GM23338 (cell line): ENCODE measurements around the gene HOXB4. TPM values are rescaled to one million over a fixed set of nuclear protein-coding genes. Genes with fewer than 3 reads are reported as not detected.

ENCODE experiments used
- ATAC-seq: fragments of 200-7000 bp; cut with Tn5 transposase; 3 replicates; pipeline ENCODE4 v1.9.1; 2020
- DNase-seq: peaks from one replicate; pipeline ENCODE4 v3.0.0-alpha.2; 2015; ENCODE audit warnings: low spot score
- H2AFZ ChIP-seq: fragments of 200-600 bp; sonication (generic); 2 replicates; pipeline ENCODE4 v1.8.0; 2016; ENCODE audit warnings: antibody characterized with exemption, mild to moderate bottlenecking, moderate library complexity
- H3F3A ChIP-seq: fragments of 200-600 bp; sonication (generic); replicated peaks from 2 replicates; pipeline ENCODE4 v1.8.0; 2017; ENCODE audit warnings: antibody characterized with exemption, mixed run types, low read depth
- H3K27ac ChIP-seq: fragments of 200-600 bp; sonication (generic); 2 replicates; pipeline ENCODE4 v1.6.1; 2016; ENCODE audit warnings: low read depth
- H3K27me3 ChIP-seq: fragments of 200-600 bp; sonication (generic); 2 replicates; pipeline ENCODE4 v1.8.0; 2016; ENCODE audit warnings: mild to moderate bottlenecking, mixed run types, moderate library complexity; ENCODE audit not compliant: insufficient read depth
- H3K36me3 ChIP-seq: fragments of 200-600 bp; sonication (generic); 2 replicates; pipeline ENCODE4 v1.8.0; 2016; ENCODE audit warnings: mild to moderate bottlenecking; ENCODE audit not compliant: insufficient read depth
- H3K4me1 ChIP-seq: fragments of 200-600 bp; sonication (generic); 2 replicates; pipeline ENCODE4 v1.8.0; 2016; ENCODE audit warnings: mild to moderate bottlenecking, moderate library complexity; ENCODE audit not compliant: insufficient read depth
- H3K4me2 ChIP-seq: fragments of 200-600 bp; sonication (generic); 2 replicates; pipeline ENCODE4 v1.7.1; 2017; ENCODE audit warnings: mixed run types
- H3K4me3 ChIP-seq: fragments of 200-600 bp; sonication (generic); 2 replicates; pipeline ENCODE4 v1.6.1; 2016; ENCODE audit warnings: mixed run types
- H3K79me2 ChIP-seq: fragments of 200-600 bp; sonication (generic); replicated peaks from 2 replicates; pipeline ENCODE4 v1.8.0; 2017; ENCODE audit warnings: mild to moderate bottlenecking; ENCODE audit not compliant: insufficient read depth
- H3K9me2 ChIP-seq: fragments of 200-600 bp; sonication (generic); 2 replicates; pipeline ENCODE4 v1.8.0; 2017; ENCODE audit not compliant: insufficient read depth
- H4K20me1 ChIP-seq: fragments of 200-600 bp; sonication (generic); replicated peaks from 2 replicates; pipeline ENCODE4 v1.8.0; 2017; ENCODE audit warnings: mild to moderate bottlenecking; ENCODE audit not compliant: insufficient read depth
- H3K27ac Mint-ChIP-seq: 2 replicates; pipeline ENCODE4 v1.8.0; 2020; ENCODE audit warnings: inconsistent platforms, mild to moderate bottlenecking, moderate library complexity, mixed read lengths
- H3K27me3 Mint-ChIP-seq: 3 replicates; pipeline ENCODE4 v1.8.0; 2022; ENCODE audit warnings: low read depth, mild to moderate bottlenecking, moderate library complexity, mixed read lengths, inconsistent platforms; ENCODE audit not compliant: insufficient read depth, poor library complexity
- H3K36me3 Mint-ChIP-seq: 3 replicates; pipeline ENCODE4 v1.8.0; 2021; ENCODE audit warnings: low read depth, mild to moderate bottlenecking, inconsistent platforms, moderate library complexity, mixed read lengths
- H3K4me1 Mint-ChIP-seq: 3 replicates; pipeline ENCODE4 v1.8.0; 2020; ENCODE audit warnings: mild to moderate bottlenecking, inconsistent platforms, mixed read lengths
- H3K4me3 Mint-ChIP-seq: 3 replicates; pipeline ENCODE4 v1.8.0; 2021; ENCODE audit warnings: moderate library complexity, mild to moderate bottlenecking, inconsistent platforms, mixed read lengths
- H3K9me3 Mint-ChIP-seq: 3 replicates; pipeline ENCODE4 v1.8.0; 2020; ENCODE audit warnings: moderate library complexity, mild to moderate bottlenecking, inconsistent platforms, mixed read lengths
- CREB1 ChIP-seq: fragments of 250-450 bp; sonication (Bioruptor Pico); IDR thresholded peaks from 2 replicates; pipeline ENCODE4 v1.5.0; 2020; ENCODE audit warnings: low read depth, mild to moderate bottlenecking, moderate library complexity
- EZH2 ChIP-seq: fragments of 200-600 bp; sonication (generic); IDR thresholded peaks from one replicate; pipeline ENCODE4 v1.8.0; 2017; ENCODE audit warnings: antibody characterized with exemption, mild to moderate bottlenecking, low read depth; ENCODE audit not compliant: unreplicated experiment
- EZH2phosphoT487 ChIP-seq: fragments of 200-600 bp; sonication (generic); IDR thresholded peaks from one replicate; pipeline ENCODE4 v1.8.1; 2018; ENCODE audit warnings: antibody characterized with exemption; ENCODE audit not compliant: unreplicated experiment
- JUNB ChIP-seq: IDR thresholded peaks from one replicate; pipeline ENCODE4 v1.6.1; 2016; ENCODE audit warnings: antibody characterized with exemption; ENCODE audit not compliant: unreplicated experiment
- NANOG ChIP-seq: IDR thresholded peaks from 2 replicates; pipeline ENCODE4 v1.6.1; 2016; ENCODE audit warnings: antibody characterized with exemption, borderline replicate concordance
- STAT1 ChIP-seq: IDR thresholded peaks from one replicate; pipeline ENCODE4 v1.6.1; 2016; ENCODE audit warnings: antibody characterized with exemption; ENCODE audit not compliant: unreplicated experiment
- ZNF114 ChIP-seq: fragments of 250-450 bp; sonication (Bioruptor Pico); IDR thresholded peaks from 2 replicates; pipeline ENCODE4 v1.5.0; 2020; ENCODE audit warnings: mild to moderate bottlenecking, moderate library complexity
- polyA plus RNA-seq: library from polyadenylated mRNA; unstranded; fragments of >200 nt; fragmentation: Nextera tagmentation; extraction: Ambion mirVana; gene quantifications from 2 replicates; pipeline ENCODE4 v1.2.1, GENCODE V29; 2016
- total RNA-seq: library from RNA; depleted of rRNA; stranded (reverse); fragments of >200 nt; shearing (Covaris generic); gene quantifications from 2 replicates; pipeline ENCODE4 v1.2.3, GENCODE V29; 2014
- TF ChIP-seq, protein P1 (sequence below), 2 experiments: fragments of 200-600 bp in 1 of 2; sonication (generic) in 1 of 2; conservative IDR thresholded peaks; 2 replicates each; pipeline versions ENCODE4 v1.5.1 to v1.6.1; 2016 to 2017; ENCODE audit warnings: antibody characterized with exemption in 2 of 2, low read depth in 2 of 2, mild to moderate bottlenecking in 2 of 2, moderate library complexity in 1 of 2
- TF ChIP-seq, protein P2 (sequence below): IDR thresholded peaks from one replicate; pipeline ENCODE4 v1.6.1; 2018; ENCODE audit warnings: antibody characterized with exemption; ENCODE audit not compliant: unreplicated experiment
- TF ChIP-seq, protein P3 (sequence below): IDR thresholded peaks from 2 replicates; pipeline ENCODE4 v1.6.1; 2016; ENCODE audit warnings: antibody characterized with exemption

Gene HOXB4
- total and polyA plus RNA-seq, 2 experiments from 2014 or later, result not detected

DNA sequence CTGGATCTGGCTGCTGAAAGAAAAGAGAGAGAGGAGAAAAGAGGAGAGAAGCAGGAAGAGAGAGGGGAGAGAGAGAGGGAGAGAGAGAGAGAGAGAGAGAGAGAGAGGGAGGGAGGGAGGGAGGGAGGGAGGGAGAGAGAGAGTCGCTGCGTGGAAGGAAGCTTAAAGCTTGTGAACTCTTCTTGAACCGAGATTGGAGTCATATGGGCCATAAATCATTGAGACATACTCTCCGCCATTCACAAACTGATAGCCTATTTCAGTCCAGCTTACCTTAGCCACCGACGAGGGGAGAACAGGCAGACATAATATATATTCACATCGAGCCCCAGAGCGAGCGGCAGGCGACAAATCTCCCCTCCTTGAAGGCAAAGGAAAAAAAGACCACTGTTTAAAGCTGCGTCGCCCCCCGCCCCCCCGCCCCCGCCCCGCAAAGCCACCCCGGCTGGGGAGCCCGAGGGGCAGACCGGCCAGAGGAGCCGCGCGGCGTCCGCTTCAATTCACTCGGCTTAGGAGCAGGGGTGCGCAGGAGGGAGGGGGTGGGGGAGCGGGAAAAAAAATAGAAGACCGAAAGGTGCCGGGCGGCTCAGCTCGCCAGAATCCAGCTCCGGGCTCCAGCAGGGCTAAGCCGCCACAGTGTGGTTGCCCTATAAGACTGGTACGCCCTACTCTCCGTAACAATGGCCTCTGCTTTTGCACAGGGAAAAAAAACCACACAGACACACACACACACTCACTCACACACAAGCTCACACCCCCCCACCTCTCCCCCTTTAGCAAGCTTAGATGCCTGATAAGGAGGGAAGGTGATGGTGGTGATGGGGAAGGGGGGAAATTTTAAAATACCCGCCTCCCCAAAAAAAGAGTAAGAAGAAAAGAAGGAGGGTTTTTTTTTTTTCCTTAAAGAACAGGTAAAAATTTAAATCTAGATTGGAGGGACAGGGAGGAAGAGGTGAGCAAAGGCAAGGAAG, 22.6 kb downstream of the HOXB4 start:
- Mint-ChIP-seq H3K36me3 (no peaks in the 10 kb centered on the region), H3K9me3 (no peaks in the 10 kb centered on the region; the same call in 2 of the 3 replicates), H3K27me3 (peaks cover 99% of the 10 kb centered on the region), H3K4me1 (peaks cover 31% of the 10 kb centered on the region), H3K4me3 (peak overlapping the region; percentile 44), H3K27ac (no peak overlapping the region)
- H3K9me2 ChIP-seq, result no peaks in the 10 kb centered on the region
- H2AFZ ChIP-seq, result no peak overlapping the region
- peak overlapping the region; percentile 71; the same call in 1 of the 2 replicates for H3K4me2 ChIP-seq
- peaks cover 57% of the 10 kb centered on the region for H3K4me1 ChIP-seq
- H3K4me3 ChIP-seq, result 0 out of 2 replicates have a peak overlapping the region, but pooled peaks have one; percentile 39
- peaks cover 100% of the 10 kb centered on the region for H3K27me3 ChIP-seq
- TF ChIP-seq EZH2phosphoT487, result no peak
- no peak for TF ChIP-seq JUNB
- TF ChIP-seq CREB1 (CRISPR knock-in tag), result no peak
- TF ChIP-seq EZH2, result peak; percentile 98
- no peak for TF ChIP-seq STAT1
- TF ChIP-seq, protein P1, sequence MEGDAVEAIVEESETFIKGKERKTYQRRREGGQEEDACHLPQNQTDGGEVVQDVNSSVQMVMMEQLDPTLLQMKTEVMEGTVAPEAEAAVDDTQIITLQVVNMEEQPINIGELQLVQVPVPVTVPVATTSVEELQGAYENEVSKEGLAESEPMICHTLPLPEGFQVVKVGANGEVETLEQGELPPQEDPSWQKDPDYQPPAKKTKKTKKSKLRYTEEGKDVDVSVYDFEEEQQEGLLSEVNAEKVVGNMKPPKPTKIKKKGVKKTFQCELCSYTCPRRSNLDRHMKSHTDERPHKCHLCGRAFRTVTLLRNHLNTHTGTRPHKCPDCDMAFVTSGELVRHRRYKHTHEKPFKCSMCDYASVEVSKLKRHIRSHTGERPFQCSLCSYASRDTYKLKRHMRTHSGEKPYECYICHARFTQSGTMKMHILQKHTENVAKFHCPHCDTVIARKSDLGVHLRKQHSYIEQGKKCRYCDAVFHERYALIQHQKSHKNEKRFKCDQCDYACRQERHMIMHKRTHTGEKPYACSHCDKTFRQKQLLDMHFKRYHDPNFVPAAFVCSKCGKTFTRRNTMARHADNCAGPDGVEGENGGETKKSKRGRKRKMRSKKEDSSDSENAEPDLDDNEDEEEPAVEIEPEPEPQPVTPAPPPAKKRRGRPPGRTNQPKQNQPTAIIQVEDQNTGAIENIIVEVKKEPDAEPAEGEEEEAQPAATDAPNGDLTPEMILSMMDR (conservative IDR thresholded peaks at IDR 0.05; ENCODE audit: low read depth in 2 of 2), result no peak
- H3K36me3 ChIP-seq, result no peaks in the 10 kb centered on the region
- H3F3A ChIP-seq, result peaks cover 47% of the 10 kb centered on the region
- ATAC-seq (peak; percentile 23), DNase-seq (no peak)
- H4K20me1 ChIP-seq, result peaks cover 52% of the 10 kb centered on the region
- H3K79me2 ChIP-seq, result no peaks in the 10 kb centered on the region
- H3K27ac ChIP-seq, result no peak overlapping the region

DNA sequence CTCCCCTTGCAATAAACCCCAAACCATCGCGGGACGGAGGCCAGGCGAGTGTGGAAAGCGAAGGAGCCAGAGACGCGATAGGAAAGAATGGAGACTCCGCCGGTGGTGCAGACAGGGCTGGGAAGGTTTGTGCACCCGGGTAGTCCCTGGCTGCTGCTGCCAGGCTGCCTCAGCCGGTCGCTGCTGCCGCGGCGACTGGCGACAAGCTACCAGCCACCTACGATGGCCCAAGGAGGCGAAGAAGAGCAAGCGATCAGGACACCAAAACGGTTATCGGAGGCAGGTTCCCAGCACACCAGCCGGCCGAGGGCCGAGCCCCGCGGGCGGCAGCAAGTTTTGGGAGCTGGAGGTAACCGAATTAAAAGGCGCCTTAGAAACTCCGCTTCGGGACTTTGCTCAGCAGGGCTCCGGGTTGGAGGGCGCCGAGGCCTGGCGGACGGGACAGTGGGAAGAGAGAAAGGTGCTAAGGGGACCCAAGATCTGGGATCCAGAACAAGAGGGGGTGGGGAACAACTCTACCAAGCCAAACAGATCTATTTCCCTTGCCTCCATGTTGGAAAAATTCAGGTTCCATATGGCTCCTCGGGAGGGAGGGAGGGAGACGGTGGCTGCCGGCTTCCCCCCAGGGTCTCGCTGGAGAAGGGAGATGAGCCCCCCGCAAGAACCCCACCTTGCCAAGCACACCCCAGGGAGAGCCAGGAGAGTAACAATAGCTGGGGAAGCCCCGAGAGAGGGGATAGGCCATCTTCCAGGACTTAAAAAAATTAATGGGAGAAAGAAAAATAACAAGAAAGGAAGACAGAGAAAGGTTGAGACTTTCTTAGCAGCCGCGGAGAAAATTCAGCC, 23.5 kb downstream of the HOXB4 start:
- H3K79me2 ChIP-seq, result no peaks in the 10 kb centered on the region
- peaks cover 36% of the 10 kb centered on the region for H3K4me1 Mint-ChIP-seq
- TF ChIP-seq, protein P2, sequence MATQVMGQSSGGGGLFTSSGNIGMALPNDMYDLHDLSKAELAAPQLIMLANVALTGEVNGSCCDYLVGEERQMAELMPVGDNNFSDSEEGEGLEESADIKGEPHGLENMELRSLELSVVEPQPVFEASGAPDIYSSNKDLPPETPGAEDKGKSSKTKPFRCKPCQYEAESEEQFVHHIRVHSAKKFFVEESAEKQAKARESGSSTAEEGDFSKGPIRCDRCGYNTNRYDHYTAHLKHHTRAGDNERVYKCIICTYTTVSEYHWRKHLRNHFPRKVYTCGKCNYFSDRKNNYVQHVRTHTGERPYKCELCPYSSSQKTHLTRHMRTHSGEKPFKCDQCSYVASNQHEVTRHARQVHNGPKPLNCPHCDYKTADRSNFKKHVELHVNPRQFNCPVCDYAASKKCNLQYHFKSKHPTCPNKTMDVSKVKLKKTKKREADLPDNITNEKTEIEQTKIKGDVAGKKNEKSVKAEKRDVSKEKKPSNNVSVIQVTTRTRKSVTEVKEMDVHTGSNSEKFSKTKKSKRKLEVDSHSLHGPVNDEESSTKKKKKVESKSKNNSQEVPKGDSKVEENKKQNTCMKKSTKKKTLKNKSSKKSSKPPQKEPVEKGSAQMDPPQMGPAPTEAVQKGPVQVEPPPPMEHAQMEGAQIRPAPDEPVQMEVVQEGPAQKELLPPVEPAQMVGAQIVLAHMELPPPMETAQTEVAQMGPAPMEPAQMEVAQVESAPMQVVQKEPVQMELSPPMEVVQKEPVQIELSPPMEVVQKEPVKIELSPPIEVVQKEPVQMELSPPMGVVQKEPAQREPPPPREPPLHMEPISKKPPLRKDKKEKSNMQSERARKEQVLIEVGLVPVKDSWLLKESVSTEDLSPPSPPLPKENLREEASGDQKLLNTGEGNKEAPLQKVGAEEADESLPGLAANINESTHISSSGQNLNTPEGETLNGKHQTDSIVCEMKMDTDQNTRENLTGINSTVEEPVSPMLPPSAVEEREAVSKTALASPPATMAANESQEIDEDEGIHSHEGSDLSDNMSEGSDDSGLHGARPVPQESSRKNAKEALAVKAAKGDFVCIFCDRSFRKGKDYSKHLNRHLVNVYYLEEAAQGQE, result no peak
- TF ChIP-seq ZNF114 (CRISPR knock-in tag) (no peak), EZH2 (peak; percentile 94), CREB1 (CRISPR knock-in tag) (no peak), EZH2phosphoT487 (peak; percentile 39), NANOG (no peak), STAT1 (no peak)
- TF ChIP-seq, protein P1 (conservative IDR thresholded peaks at IDR 0.05; ENCODE audit: low read depth in 2 of 2), result no peak
- TF ChIP-seq, protein P3, sequence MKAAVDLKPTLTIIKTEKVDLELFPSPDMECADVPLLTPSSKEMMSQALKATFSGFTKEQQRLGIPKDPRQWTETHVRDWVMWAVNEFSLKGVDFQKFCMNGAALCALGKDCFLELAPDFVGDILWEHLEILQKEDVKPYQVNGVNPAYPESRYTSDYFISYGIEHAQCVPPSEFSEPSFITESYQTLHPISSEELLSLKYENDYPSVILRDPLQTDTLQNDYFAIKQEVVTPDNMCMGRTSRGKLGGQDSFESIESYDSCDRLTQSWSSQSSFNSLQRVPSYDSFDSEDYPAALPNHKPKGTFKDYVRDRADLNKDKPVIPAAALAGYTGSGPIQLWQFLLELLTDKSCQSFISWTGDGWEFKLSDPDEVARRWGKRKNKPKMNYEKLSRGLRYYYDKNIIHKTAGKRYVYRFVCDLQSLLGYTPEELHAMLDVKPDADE, result no peak

More for the DNA sequence above, 23.5 kb downstream of the HOXB4 start:
- no peaks in the 10 kb centered on the region for H3K36me3 Mint-ChIP-seq
- peaks cover 43% of the 10 kb centered on the region for H3F3A ChIP-seq
- peak overlapping the region; percentile 71 for H3K4me2 ChIP-seq
- H4K20me1 ChIP-seq, result peaks cover 46% of the 10 kb centered on the region
- H3K36me3 ChIP-seq, result no peaks in the 10 kb centered on the region
- peaks cover 100% of the 10 kb centered on the region for H3K27me3 ChIP-seq
- H3K9me3 Mint-ChIP-seq, result no peaks in the 10 kb centered on the region; the same call in 2 of the 3 replicates
- peak overlapping the region; percentile 39 for H3K4me3 ChIP-seq
- DNase-seq (peak; percentile 40), ATAC-seq (no peak)
- no peak overlapping the region for H3K27ac Mint-ChIP-seq
- peaks cover 58% of the 10 kb centered on the region for H3K4me1 ChIP-seq
- peak overlapping the region; percentile 44; the same call in 1 of the 3 replicates for H3K4me3 Mint-ChIP-seq
- H3K27me3 Mint-ChIP-seq, result peaks cover 99% of the 10 kb centered on the region
- H3K9me2 ChIP-seq, result no peaks in the 10 kb centered on the region
- no peak overlapping the region for H3K27ac ChIP-seq
- no peak overlapping the region for H2AFZ ChIP-seq
